Activated CD8-positive, alpha-beta memory T cell treated with anti-CD3 and anti-CD28 coated beads, Interleukin-2, amount 50 U/mL, for 24 hours (primary cell): ENCODE data around the gene SMG1.
A peak's percentile ranks its signal among the peaks of the same experiment; 100 is the strongest.
"Not testable (repeated sequence)": the region's sequence is repeated elsewhere in the genome, so short reads cannot be mapped to it uniquely, and the experiment has no call there.

Source experiments
- DNase-seq: peaks from one replicate; pipeline ENCODE4 v3.0.0-alpha.2; 2020; ENCODE audit errors: extremely low read depth

SMG1 gene

DNA sequence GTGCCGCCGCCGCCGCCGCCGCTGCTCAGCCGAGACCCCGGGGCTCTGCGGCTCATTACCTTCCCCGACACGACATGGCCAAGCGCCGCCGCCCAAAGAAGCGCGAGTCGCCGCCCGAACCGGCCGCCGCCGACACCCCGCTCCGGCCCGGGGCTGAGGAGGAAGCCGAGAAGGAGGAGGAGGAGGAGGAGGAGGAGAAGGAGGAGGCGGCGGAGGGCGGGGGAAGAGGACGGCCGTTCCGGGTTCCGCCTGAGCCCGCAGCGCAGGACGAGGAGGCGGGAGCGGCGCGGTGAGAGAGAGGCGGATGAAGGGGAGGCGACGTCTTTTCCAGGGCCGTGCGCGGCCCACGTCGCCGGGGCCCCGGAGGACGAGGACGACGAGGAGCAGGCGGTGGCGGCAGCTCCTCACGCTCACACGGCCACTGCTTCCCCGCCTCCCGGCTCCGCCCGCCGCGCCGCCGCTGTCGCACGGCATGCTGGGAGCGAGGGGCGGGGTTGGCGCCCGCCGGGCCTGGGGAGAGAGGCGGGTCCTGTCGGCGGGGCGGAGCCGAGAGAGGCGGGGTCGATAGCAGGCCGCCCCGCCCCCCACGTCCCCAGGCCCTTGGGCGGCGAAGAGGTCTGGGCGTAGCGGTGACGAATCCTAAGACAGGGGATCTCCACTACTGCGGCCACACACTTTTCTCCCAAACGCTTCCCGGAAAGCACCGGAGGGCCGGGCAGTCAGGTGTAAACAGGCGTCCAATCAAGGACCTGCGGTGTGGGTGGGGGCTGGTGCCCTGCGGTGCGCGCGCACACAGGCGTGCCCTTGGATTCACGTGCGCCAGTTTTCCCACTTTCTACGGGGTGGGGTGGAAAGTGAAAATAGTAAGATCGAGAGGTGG is at the start of gene SMG1:
Gene SMG1 (minus strand): TSS at position 423 of the 880 bp plus-strand sequence. CDS start 367 bp downstream, at position 56.
- DNase-seq = peak; percentile 80

DNA sequence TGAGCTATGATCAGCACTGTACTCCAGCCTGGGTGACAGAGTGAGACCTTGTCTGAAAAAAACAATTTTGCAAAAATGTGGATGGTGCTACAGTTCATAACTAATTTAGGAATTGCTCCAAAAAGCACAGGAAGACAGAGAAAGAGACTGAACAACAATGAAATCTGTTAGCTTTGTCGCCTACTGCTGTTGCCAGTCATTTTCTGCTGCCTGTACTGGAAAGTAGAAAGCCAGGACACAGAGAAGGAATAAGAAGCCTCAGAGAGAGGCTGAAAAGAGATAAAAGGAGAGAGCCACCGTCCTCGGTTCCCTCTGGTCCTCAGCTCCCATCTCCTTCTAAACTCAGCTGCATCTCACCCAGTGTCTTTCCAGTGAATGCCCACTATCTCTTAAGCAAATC is 48.9 kb upstream of the SMG1 start:
- DNase-seq = no peak

DNA sequence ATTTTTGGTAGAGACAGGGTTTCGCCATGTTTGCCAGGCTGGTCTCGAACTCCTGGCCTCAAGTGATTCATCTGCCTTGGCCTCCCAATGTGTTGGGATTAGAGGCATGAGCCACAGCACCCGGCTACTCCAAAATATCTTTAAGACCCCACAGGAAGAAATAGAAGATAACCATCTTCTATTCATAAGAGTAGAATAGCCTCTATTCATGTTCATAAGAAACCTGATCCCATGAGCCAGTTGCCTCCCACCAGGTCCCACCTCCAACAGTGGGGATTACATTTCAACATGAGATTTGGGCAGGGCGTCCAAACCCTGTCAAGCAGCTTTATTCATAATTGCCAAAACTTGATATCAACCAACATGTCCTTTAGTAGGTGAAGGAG is 43.6 kb upstream of the SMG1 start:
- no peak for DNase-seq

DNA sequence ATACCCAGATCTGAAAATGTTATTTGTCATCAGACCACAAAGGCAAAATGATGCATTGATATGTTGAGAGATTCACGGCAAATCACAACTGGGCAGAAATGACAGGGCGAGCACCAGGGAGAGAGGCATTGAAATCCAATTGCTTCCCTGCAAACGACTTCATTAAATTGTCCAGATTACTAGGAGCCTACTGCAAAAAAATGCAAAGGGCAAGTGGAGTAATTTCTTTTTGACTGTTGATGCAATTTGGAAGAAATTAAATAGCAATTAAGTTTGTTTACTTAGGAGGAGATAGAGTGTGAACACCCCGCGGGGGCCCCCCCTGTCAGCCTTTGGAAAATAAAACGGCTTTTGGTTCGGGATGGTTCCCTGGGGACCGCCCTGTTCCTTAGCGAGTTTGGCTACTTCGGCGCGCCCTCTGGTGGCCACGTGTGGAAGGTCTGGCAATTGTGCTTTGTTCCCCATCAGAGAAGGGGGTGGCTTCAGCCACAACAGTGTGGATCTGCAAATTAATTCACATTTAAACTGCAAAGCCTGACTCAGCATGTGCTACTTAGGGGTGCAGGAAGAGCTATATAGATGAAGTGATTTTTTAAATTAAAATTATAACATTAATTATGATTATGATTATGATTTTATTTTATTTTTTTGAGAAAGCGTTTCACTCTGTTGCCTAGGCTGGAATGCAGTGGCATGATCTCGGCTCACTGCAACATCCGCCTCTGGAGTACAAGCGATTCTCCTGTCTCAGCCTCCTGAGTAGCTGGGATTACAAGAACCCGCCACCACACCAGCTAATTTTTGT is 43.0 kb upstream of the SMG1 start:
- DNase-seq = peak; percentile 39

DNA sequence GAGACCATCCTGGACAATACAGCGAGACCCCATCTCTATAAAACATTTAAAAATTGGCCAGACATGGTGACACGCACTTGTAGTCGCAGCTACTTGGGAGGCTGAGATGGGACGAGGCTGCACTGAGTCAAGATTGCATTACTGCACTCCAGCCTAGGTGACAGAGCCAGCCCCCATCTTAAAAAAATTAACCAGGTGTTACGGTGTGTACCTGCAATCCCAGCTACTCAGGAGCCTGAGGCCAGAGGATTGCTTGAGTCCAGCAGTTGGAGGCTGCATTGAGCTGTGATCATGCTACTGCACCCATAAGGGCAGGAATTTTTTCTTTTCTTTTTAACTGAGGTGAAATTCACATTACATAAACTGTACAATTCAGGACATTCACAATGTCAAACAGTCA is 40.6 kb upstream of the SMG1 start:
- DNase-seq = no peak

DNA sequence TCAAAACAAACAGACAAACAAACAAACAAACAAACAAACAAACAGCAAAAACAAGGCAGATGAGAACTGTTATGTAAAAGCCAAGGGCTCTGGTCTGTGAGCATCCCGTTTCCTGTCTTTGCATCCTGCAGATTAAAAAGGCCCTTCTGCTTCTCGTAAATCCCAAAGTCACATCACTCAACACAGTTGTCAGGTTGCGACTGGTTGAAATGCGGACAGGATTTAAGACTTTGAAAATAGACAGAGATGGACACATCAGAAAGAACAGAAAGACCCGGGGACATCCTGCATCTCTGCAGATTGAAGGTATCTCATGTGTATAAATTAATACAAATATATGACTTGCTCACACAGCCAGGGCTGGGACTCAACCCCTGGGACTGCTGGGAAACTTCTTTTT is 39.3 kb upstream of the SMG1 start:
- no peak for DNase-seq

DNA sequence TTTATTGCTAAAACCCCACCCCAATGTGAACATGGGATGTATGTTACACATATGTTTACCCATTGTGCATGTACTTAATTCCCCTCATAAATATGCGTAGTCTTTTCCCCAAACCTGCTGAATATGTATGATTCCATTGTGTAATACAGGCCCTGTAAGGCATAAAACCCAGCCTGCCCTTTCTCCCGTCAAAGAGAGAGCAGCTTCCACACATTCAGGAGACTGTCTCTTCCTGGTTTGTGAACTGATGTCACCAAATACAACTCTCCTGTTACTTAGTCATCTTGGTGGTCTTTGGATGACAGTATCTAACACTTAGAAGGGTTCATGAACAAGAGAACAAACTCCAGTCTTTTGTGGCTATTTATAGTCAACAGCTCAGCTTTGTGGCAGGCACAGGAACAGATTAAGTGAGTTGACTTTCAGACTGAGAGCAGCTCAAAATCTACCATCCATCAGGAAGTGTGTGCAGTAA is 32.9 kb upstream of the SMG1 start:
- no peak for DNase-seq

DNA sequence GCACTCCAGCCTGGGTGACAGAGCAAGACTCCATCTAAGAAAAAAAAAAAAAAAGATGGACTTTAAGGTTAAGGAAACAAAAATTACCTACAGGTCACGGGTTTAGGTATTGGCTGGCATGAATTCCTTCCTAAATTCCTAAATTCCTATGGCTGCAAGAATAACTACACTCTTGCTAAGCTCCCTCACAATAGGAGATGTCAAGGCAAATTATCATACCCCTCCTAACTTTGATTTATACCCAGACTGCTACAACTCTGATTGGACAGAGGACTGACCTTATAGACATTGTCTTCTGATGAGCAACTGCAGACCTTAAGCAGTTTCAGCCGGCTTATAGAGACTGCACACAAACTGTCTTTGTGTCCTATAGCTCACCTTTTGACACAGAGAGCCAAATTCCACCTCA is 32.4 kb upstream of the SMG1 start:
- no peak for DNase-seq

DNA sequence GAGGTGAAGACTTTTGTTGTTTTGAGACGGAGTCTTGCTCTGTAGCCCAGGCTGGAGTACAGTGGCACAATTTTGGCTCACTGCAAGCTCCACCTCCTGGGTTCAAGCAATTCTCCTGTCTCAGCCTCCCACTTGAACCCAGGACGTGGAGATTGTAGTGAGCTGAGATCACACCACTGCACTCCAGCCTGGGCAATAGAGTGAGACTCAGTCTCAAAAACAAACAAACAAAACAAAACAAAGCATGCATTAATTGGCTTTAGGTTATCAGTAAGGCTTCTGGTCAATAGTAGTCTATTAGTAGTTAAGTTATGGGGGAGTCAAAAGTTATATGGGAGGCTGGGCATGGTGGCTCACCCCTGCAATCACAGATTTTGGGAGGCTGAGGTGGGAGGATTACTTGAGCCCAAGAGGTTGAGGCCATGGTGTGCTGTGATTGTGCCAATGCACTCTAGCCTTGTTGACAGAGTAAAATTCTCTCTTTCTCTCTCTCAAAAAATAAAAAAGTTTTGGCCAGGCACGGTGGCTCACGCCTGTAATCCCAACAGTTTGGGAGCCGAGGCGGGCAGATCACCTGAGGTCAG is 30.5 kb upstream of the SMG1 start:
- not testable (repeated sequence) for DNase-seq

DNA sequence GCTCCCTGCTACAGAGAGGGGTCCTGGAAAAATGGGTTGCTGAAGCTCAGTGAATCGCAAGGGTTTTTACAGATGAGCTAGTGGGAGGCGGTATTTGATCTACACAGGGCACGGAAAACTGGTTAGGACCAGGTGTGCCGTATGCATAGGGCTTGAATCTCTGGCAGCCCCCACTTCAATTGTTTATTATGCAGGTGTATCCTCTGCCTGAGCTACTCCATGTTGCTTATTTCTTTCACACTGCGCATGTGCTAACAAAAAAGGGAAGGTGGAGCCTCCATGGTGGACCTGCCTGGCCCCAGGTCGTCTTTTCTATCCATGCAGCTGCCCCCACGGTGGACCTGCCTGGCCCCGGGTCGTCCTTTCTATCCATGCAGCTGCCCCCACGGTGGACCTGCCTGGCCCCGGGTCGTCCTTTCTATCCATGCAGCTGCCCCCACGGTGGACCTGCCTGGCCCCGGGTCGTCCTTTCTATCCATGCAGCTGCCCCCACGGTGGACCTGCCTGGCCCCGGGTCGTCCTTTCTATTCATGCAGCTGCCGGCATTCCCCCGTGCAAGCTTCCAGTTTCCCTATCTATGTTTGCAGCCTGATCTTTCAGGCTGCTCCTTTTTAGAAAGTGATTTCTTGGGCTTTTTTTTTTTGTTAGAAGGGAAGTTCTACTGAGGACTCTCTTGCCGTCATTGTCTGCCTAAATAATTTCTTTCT is 29.8 kb upstream of the SMG1 start:
- not testable (repeated sequence) for DNase-seq

DNA sequence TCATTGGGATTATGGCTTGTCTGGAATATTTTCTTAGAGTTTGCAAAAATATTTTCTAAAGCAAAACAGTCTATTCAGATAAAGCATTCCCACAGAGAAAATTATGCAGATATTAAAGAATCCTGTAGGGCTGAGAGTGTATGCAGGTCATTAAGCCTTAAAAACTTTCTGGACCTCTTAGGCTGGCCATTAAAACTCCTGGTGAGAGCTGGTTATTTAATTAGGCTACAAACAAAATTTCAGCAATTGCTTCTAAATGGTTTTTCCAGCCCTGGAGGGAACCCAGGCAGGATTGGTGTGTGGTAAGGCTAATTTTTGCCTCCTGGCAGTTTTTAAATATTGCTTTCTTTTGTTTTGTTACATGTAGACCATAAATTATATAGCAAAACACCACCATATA is 27.3 kb upstream of the SMG1 start:
- DNase-seq = no peak

DNA sequence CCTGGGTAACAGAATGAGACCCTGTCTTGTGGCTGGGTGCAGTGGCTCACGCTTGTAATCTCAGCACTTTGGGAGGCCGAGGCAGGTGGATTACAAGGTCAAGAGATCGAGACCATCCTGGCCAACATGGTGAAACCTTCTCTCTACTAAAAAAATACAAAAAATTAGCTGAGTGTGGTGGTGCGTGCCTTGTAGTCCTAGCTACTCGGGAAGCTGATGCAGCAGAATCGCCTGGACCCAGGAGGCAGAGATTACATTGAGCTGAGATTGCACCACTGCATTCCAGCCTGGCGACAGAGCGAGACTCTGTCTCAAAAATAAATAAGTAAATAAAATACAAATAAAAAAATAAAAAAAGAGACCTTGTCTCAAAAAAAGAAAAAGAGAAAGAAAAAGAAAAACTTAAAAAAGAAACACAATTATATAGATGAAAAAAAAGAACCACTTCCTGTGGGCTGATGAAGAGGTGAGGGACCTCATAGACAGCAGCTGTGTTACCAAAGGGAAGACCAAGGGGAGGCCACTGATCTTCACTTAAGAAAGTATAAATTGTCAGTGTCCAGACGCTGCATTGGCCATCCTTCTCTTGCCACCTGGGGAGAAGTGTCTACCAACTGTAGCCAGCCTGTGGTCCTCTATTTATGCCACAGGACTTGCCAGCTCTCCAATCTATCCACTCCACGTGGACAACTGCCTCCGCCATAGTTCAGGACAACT is 24.4 kb upstream of the SMG1 start:
- DNase-seq = no peak

DNA sequence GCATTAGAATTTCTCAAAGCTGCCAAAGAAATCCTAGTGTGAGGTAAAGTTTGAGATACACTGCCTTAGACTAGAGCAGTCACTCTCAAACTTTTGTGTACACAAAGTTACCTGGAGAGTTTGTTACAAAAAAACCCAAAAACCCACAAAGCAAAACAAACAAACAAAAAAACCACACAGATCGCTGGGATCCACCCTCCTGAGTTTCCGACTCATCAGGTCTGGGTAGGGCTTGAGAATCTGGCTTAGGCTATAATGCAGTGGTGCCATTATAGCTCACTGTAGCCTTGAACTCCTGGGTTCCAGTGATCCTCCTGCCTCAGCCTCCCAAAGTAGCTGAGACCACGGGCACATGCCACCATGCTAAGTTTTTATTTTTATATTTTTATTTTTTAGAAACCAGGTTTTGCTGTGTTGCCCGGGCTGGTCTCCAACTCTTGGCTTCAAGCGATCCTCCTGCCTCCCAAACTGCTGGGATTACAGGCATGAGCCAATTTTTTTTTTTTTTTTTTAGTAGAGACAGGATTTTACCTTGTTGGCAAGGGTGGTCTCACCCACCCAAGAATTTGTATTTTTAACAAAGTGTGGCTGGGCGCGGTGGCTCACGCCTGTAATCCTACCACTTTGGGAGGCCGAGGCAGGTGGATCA is 22.3 kb upstream of the SMG1 start:
- DNase-seq = no peak

DNA sequence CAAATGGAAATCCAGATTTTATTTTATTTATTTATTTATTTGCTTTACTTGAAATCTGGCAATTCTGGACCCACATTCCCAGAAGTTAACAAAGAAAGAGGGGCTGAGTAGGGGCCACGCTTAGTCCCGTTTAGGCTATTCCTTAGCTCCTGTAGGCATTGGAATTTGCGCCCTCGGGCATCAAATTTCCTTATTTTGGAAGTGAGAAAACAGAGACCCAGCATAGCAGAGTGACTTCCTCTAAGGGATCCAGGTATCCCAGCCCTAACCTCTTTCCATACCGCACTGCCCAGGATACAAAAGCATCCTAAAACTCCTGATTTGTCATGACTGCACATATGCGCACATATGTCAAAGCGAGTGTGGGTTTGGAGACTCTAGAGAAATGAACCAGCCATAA is 19.0 kb upstream of the SMG1 start:
- no peak for DNase-seq

DNA sequence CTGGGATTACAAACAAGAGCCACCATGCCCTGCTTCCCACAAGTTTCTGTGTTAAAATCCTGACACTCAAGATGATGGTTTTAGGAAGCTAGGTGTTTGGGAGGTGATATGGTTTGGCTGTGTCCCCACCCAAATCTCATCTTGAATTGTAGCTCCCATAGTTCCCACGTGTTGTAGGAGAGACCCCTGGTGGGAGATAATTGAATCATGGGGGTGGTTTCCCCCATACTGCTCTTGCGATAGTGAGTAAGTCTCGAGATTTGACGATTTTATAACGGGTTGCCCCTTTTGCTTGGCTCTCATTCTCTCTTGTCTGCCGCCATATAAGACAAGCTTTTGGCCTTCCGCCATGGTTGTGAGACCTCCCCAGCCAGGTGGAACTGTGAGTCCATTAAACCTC is 17.2 kb upstream of the SMG1 start:
- DNase-seq = no peak

DNA sequence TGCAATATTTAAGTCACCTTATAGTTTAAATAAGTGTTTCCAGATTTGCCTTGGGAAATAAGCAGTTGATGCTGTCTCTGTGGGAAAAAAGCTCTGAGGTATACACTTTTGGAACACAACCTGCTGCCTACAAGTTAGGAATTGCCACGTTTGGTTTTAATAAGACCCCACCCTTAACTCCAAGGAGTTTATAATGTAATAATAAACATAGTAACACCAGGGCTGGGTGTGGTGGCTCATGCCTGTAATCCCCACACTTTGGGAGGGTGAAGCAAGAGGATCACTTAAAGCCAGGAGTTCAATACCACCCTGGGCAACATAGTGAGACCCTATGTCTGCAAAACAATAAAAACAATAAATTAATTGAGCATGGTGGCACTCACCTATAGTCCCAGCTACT is 15.9 kb upstream of the SMG1 start:
- DNase-seq = no peak

DNA sequence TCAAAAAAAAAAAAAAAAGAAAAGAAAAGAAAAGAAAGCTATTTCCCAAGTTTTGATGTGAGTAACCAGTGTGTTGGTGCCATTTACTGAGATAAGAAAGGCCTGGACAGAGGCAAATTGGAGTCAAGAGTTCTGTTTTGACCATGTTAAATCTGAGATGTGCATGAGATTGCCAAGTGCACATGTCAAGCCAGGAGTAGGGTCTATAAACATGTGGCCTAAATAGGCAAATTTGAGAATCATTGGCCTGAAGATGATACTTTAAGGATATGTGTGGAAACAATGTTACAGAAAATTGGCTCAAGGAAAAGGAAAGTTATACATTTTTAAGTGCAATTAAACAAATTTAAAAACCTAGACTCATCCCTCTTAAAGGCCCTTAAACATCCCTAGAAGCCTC is 15.3 kb upstream of the SMG1 start:
- DNase-seq = no peak

DNA sequence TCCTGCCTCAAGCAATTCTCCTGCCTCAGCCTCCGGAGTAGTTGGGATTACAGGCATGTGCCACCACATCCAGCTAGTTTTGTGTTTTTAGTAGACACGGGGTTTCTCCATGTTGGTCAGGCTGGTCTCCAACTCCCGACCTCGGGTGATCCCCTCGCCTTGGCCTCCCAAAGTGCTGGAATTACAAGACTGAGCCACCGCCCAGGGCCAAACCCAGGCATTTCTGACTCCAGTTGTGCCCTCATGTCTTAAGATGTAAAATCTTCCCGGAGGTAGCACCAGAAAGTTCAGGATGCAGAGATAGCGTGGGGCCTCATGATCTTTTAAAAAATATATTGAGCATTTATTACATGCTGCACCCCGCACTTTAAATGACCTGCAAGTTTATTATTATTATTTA is 12.8 kb upstream of the SMG1 start:
- no peak for DNase-seq

DNA sequence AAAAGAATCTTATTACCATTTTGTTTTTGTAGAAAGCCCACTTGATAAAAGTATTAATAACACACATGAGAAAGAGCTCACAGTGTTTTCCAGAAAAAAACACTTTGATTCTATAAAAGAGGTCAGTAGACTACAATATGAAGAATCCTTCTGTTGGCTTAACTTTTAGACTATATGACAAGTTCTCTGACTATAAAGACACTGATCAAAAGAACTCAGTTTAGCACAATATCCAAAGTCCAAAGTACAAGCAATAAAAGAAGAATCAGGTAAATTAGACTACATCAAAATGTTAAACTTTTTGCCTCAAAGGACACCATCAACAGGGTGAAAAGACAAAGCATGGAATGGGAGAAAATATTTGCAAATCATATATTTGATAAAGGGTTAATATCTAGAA is 11.2 kb upstream of the SMG1 start:
- DNase-seq = no peak

DNA sequence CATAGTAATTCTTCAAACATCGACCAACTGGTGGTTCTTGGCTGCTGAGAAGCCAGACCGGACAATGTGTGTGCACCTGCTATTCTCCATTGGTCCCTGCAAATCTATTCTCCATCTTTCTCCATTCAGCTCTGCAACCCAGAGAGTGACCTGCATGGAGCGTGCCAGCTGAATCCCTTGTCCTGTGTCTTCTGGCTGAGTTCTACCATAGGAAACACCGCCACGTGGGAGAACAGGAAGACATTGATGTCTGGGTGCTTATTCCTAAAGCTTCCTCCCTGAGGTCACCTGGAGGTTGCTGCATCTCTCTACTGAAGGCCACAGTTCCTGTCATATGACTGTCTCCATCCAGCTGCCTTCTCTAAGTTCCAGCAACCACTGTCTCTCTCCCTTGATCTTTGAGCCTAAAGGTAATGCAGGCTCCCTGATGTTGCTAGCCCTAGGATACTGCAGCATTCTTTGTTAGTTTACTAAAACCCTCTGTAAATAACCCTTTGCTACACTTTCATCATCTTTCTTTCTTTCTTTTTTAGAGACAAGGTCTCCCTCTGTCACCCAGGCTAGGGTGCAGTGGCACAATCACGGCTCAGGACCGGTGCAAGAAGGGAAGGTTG is 10.6 kb upstream of the SMG1 start:
- DNase-seq = no peak
